Measurements from ENCODE around the gene DYNC2LI1.

DYNC2LI1 gene

DNA sequence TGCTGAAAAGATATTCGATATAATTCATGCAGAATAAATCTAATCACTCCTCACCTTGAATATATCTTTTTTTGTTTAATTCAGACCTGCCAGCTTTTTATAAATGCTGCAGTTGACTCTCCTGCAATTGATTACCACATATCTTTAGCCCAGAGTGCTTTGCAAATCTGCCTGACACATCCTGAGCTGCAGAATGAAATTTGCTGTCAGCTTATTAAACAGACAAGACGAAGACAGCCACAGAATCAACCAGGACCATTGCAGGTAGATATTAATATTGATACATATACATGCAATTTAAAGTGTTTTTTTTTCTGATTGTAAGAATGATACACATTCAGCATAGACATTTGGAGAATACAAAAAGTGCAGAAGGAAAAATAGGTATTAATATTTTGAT is 35.6 kb upstream of the DYNC2LI1 start:
- no peak for DNase-seq
- Histone ChIP-seq H3K9me3 (ENCODE audit: severe bottlenecking) (no peaks in the 10 kb centered on the region), H3K27ac (no peak overlapping the region), H3K27me3 (ENCODE audit: insufficient read depth, low read depth, severe bottlenecking) (no peaks in the 10 kb centered on the region), H3K36me3 (no peaks in the 10 kb centered on the region), H3K4me3 (ENCODE audit: low read depth, low read length) (no peak overlapping the region)
- TF ChIP-seq, protein P1, sequence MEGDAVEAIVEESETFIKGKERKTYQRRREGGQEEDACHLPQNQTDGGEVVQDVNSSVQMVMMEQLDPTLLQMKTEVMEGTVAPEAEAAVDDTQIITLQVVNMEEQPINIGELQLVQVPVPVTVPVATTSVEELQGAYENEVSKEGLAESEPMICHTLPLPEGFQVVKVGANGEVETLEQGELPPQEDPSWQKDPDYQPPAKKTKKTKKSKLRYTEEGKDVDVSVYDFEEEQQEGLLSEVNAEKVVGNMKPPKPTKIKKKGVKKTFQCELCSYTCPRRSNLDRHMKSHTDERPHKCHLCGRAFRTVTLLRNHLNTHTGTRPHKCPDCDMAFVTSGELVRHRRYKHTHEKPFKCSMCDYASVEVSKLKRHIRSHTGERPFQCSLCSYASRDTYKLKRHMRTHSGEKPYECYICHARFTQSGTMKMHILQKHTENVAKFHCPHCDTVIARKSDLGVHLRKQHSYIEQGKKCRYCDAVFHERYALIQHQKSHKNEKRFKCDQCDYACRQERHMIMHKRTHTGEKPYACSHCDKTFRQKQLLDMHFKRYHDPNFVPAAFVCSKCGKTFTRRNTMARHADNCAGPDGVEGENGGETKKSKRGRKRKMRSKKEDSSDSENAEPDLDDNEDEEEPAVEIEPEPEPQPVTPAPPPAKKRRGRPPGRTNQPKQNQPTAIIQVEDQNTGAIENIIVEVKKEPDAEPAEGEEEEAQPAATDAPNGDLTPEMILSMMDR (IDR thresholded peaks at IDR 0.05; ENCODE audit: low read depth, low read length) = no peak

DNA sequence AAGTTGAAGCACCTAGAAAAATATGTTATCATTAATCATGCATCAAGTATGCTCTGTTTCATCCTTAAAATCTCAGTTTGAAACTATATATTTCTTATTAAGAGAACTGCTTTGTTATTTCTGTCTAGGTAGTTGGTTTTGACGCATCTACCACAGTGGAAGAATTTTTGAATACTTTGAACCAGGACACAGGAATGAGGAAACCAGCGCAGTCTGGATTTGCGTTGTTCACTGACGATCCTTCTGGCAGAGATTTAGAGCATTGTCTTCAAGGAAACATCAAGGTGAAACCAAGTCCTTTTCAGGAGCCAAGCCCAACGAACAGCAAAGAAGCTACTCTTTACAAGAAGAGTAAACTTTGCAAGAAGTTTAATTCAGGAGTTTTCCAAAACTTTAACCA is 30.1 kb upstream of the DYNC2LI1 start:
- Histone ChIP-seq H3K27ac (no peak overlapping the region), H3K27me3 (ENCODE audit: insufficient read depth, low read depth, severe bottlenecking) (no peaks in the 10 kb centered on the region), H3K9me3 (ENCODE audit: severe bottlenecking) (no peaks in the 10 kb centered on the region), H3K36me3 (no peaks in the 10 kb centered on the region), H3K4me3 (ENCODE audit: low read depth, low read length) (no peak overlapping the region)
- TF ChIP-seq, protein P1 (IDR thresholded peaks at IDR 0.05; ENCODE audit: low read depth, low read length) = no peak
- DNase-seq = no peak

DNA sequence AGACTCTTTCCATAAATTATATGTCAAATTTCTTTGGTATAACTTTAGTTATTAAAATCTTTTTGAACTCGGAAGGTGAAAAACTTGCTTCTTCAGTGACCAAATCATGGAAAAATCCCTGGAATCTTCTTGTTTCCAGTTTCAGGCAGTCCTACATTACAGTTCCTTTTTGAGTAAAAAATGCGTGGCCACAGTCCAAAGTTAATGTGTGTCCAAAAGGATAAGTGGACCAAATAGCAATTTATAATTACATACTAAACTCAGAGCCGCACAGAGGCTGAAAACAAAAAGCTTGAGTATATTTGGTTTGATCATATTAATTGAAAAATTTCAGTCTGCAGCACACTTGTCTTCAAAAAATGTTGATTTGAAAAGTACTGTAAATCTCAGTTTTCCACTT is 28.4 kb upstream of the DYNC2LI1 start:
- no peak for DNase-seq
- H3K27me3 ChIP-seq (ENCODE audit: insufficient read depth, low read depth, severe bottlenecking) = no peaks in the 10 kb centered on the region
- no peaks in the 10 kb centered on the region for H3K36me3 ChIP-seq
- no peak overlapping the region for H3K27ac ChIP-seq
- no peak overlapping the region for H3K4me3 ChIP-seq (ENCODE audit: low read depth, low read length)
- TF ChIP-seq, protein P1 (IDR thresholded peaks at IDR 0.05; ENCODE audit: low read depth, low read length) = no peak
- no peaks in the 10 kb centered on the region for H3K9me3 ChIP-seq (ENCODE audit: severe bottlenecking)

DNA sequence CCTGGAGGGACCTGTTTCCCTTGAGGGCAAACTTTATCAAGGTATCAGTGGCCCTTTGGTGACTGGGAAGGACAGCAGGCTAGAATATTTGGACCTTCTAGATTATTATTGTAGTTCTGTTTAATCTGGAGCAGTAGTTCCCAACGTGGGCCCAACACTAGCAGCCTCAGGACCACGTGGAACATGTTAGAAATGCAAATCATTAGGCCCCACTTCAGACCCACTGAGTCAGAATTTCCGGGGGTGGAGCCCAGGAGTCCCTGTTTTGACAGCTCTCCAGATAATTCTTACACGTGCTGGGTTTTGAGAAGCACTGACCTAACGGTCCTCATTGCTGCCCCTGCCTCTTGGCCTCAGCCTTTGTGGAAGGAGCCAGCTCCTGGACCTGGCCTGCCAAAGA is 25.5 kb upstream of the DYNC2LI1 start:
- Histone ChIP-seq H3K36me3 (no peaks in the 10 kb centered on the region), H3K27ac (no peak overlapping the region), H3K9me3 (ENCODE audit: severe bottlenecking) (no peaks in the 10 kb centered on the region), H3K4me3 (ENCODE audit: low read depth, low read length) (no peak overlapping the region), H3K27me3 (ENCODE audit: insufficient read depth, low read depth, severe bottlenecking) (no peaks in the 10 kb centered on the region)
- DNase-seq = no peak
- TF ChIP-seq, protein P1 (IDR thresholded peaks at IDR 0.05; ENCODE audit: low read depth, low read length) = no peak

DNA sequence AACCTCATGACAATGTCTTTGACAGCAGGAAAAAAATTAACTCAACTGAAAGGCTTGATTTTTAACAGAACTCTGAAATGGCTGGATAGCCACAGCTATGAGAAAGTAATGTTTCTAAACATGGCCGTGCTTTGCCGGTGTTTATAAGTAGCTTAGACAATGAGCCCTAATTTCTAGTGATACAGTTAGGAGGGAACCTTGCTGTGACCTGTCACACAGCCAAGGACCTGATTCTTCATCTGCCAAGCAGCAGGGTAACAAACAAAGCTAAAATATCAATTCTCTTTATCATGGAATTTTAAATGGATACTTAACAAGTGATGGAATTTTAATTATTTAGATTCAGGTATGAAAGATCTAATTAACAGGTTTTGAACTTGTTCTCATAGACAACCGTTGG is 24.3 kb upstream of the DYNC2LI1 start:
- Histone ChIP-seq H3K9me3 (ENCODE audit: severe bottlenecking) (no peaks in the 10 kb centered on the region), H3K4me3 (ENCODE audit: low read depth, low read length) (no peak overlapping the region), H3K27ac (no peak overlapping the region), H3K36me3 (no peaks in the 10 kb centered on the region), H3K27me3 (ENCODE audit: insufficient read depth, low read depth, severe bottlenecking) (no peaks in the 10 kb centered on the region)
- TF ChIP-seq, protein P1 (IDR thresholded peaks at IDR 0.05; ENCODE audit: low read depth, low read length) = no peak
- no peak for DNase-seq

DNA sequence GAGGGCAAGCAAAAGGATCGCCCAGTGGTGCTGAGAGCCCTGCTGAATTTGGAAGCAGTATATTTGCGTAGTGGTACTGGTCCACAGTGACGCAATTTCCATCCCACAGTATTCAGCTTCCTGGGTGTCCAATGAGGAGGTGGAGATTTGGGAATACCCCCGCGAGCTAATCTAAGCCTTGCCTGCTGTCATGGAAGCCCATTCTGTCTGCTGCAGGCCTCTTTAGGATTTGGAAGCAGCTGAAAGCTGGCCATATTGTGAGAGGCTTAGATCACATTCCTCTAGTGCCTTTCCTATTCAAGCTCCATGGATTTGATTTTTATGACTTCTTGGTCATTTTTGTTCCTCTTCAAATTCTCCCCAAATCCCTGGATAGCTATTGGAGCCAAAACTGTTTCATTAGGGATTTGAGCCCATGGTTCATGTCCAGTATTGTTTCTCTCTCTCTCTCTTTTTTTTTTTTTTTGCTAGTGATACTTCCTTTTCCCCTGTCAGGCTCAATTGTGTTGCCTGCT is 22.3 kb upstream of the DYNC2LI1 start:
- no peak overlapping the region for H3K27ac ChIP-seq
- H3K9me3 ChIP-seq (ENCODE audit: severe bottlenecking) = no peaks in the 10 kb centered on the region
- H3K4me3 ChIP-seq (ENCODE audit: low read depth, low read length) = no peak overlapping the region
- H3K36me3 ChIP-seq = no peaks in the 10 kb centered on the region
- H3K27me3 ChIP-seq (ENCODE audit: insufficient read depth, low read depth, severe bottlenecking) = no peaks in the 10 kb centered on the region
- TF ChIP-seq, protein P1 (IDR thresholded peaks at IDR 0.05; ENCODE audit: low read depth, low read length) = no peak
- DNase-seq = no peak
